Pancreas (tissue), 10 donors: ENCODE data around the gene GPC5. TPM values are rescaled to one million over a fixed set of nuclear protein-coding genes. Genes with fewer than 3 reads are reported as not detected.
A peak's percentile ranks its signal among the peaks of the same experiment; 100 is the strongest.
"Not testable (repeated sequence)": the region's sequence is repeated elsewhere in the genome, so short reads cannot be mapped to it uniquely, and the experiment has no call there.

Experiments
- ATAC-seq, 4 donors: fragments of 200-7000 bp; cut with Tn5 transposase; one replicate each; pipeline versions ENCODE4 v1.8.0 to v1.9.1; 2020; ENCODE audit warnings: mild to moderate bottlenecking in 4 of 4, moderate library complexity in 4 of 4
- DNase-seq, 6 donors: peaks; one replicate each; pipeline ENCODE4 v3.0.0-alpha.2; 2020
- FAIRE-seq: peaks from 2 replicates; lab custom pipeline; 2012; peaks lifted over from hg19 to GRCh38; lab: Jason Lieb, UNC
- H3K27ac ChIP-seq, 4 donors: fragments of 200-600 bp; sonication (generic); 1 replicate in 3 of 4; 2 replicates in 1 of 4; pipeline versions ENCODE4 v1.5.0 to v1.8.0; 2020
- H3K27me3 ChIP-seq, 4 donors: fragments of 200-600 bp; one replicate each; pipeline ENCODE4 v1.8.0; 2021
- H3K36me3 ChIP-seq, 3 donors: fragments of 200-600 bp; sonication (generic) in 1 of 3; one replicate each; pipeline versions ENCODE4 v1.5.0 to v1.8.0; 2020 to 2021
- H3K4me1 ChIP-seq, 3 donors: fragments of 200-600 bp; one replicate each; pipeline ENCODE4 v1.8.0; 2021
- H3K4me3 ChIP-seq, 4 donors: fragments of 200-600 bp; sonication (generic) in 2 of 4; one replicate each; pipeline versions ENCODE4 v1.5.0 to v1.8.0; 2020 to 2021
- H3K9me3 ChIP-seq, 4 donors: fragments of 200-600 bp; one replicate each; pipeline ENCODE4 v1.8.0; 2021
- CTCF ChIP-seq, 4 donors: fragments of 200-600 bp; sonication (generic) in 3 of 4; IDR thresholded peaks; one replicate each; pipeline versions ENCODE4 v1.5.0 to v1.8.0; 2021; ENCODE audit warnings: antibody characterized with exemption in 4 of 4
- WGBS, 2 donors: extraction: QIAGEN DNeasy Blood & Tissue Kit; methylation state at CpG; one replicate each; pipeline ENCODE4 v1.1.7; 2013; 5-methylcytosine and 5-hydroxymethylcytosine counted together
- intact Hi-C, 3 donors: fragments of 100-400 bp; cut with DNase I; formaldehyde crosslinking; loops; one replicate each; pipeline versions ENCODE4 v1.11.1 to v1.14.2; 2022
- polyA plus RNA-seq, 2 donors: library from polyadenylated mRNA; stranded (reverse); fragments of 200-250 nt; gene quantifications; one replicate each; pipeline ENCODE4 v1.2.3, GENCODE V29; 2013
- total RNA-seq, 6 donors: library from RNA; stranded (reverse); fragmentation: NEBNext Ultra II Directional in 4 of 6; extraction: Animal tissue kit (Norgen Biotek cat#: 25700) in 4 of 6; gene quantifications; one replicate each; pipeline versions ENCODE4 v1.2.1 to v1.2.4, GENCODE V29; 2021 to 2023
- donor health status: healthy with polysubstance abuse.
- donor health status: DM: no; HTN: no; CAD: no; lungs with moderate emphysema.
- donor health status: DM: no; HTN: no; CAD: no.
- donor health status: control.
- donor health status: control.
- donor health status: Bipolar disorder and iron deficiency.
- donor health status: DM: yes; HTN: yes; CAD: no.
- donor health status: DM: no; HTN: no; CAD: no.
- donor health status: DM: no; HTN: no; CAD: no.
- donor health status: DM: yes; HTN: yes; CAD: no.

The GPC5 gene
- total and polyA plus RNA-seq, 8 donors, result 0.12 to 0.35 (median 0.35) TPM; not detected in 5

GRCh38 chr13:92262100-92262788 is 863.8 kb downstream of the GPC5 start:
- no peaks in the 10 kb centered on the region for H3K36me3 ChIP-seq
- FAIRE-seq (no peak), ATAC-seq (no peak), DNase-seq (no peak)
- intact Hi-C loops, result no loop called here
- no peak for TF ChIP-seq CTCF (IDR thresholded peaks at IDR 0.05)
- no peaks in the 10 kb centered on the region for H3K27me3 ChIP-seq
- H3K9me3 ChIP-seq, result no peaks in the 10 kb centered on the region
- no peak overlapping the region for H3K4me3 ChIP-seq
- H3K4me1 ChIP-seq, result no peaks in the 10 kb centered on the region
- no peak overlapping the region for H3K27ac ChIP-seq
- WGBS, 2 donors, result 47 to 54% methylated on average over 3 of the region's 3 CpGs

- no peaks in the 10 kb centered on the region for H3K4me1 ChIP-seq
- no peaks in the 10 kb centered on the region for H3K27me3 ChIP-seq
- TF ChIP-seq CTCF (IDR thresholded peaks at IDR 0.05), result no peak
- no peak for DNase-seq
- 88 to 91% methylated on average over 1 of the region's 1 CpG for WGBS, 2 donors
- H3K9me3 ChIP-seq, result no peaks in the 10 kb centered on the region
- H3K4me3 ChIP-seq, result no peak overlapping the region
- FAIRE-seq, result no peak
- intact Hi-C loops, result no loop called here
- ATAC-seq, result no peak
- H3K36me3 ChIP-seq, result no peaks in the 10 kb centered on the region
- no peak overlapping the region for H3K27ac ChIP-seq
These were observed 867.0 kb downstream of the GPC5 start for GRCh38 chr13:92265408-92265807.

- no peak for TF ChIP-seq CTCF (IDR thresholded peaks at IDR 0.05)
- H3K4me3 ChIP-seq, result no peak overlapping the region
- 51 to 80% methylated on average over 1 of the region's 1 CpG for WGBS, 2 donors
- intact Hi-C loops, result no loop called here
- no peak for DNase-seq
- H3K9me3 ChIP-seq, result no peaks in the 10 kb centered on the region
- H3K27ac ChIP-seq, result no peak overlapping the region
- no peaks in the 10 kb centered on the region for H3K36me3 ChIP-seq
- FAIRE-seq, result no peak
- H3K27me3 ChIP-seq, result no peaks in the 10 kb centered on the region
- H3K4me1 ChIP-seq, result no peaks in the 10 kb centered on the region
- ATAC-seq, result no peak
These were observed 872.6 kb downstream of the GPC5 start for GRCh38 chr13:92270990-92271389.

GRCh38 chr13:92272177-92272576 is 873.8 kb downstream of the GPC5 start:
- H3K9me3 ChIP-seq, result no peaks in the 10 kb centered on the region
- no peaks in the 10 kb centered on the region for H3K36me3 ChIP-seq
- ATAC-seq, result no peak
- WGBS, 2 donors, result 73 to 100% methylated on average over 1 of the region's 1 CpG
- no peaks in the 10 kb centered on the region for H3K4me1 ChIP-seq
- H3K4me3 ChIP-seq, result no peak overlapping the region
- H3K27ac ChIP-seq, result no peak overlapping the region
- no peak for FAIRE-seq
- H3K27me3 ChIP-seq, result no peaks in the 10 kb centered on the region
- DNase-seq, result no peak
- intact Hi-C loops, result no loop called here
- no peak for TF ChIP-seq CTCF (IDR thresholded peaks at IDR 0.05)

GRCh38 chr13:92280986-92281385 is 882.6 kb downstream of the GPC5 start:
- not testable (repeated sequence) for H3K27me3 ChIP-seq
- WGBS, 2 donors, result 58 to 70% methylated on average over 8 of the region's 8 CpGs

GRCh38 chr13:92290718-92291307 is 892.4 kb downstream of the GPC5 start:
- H3K27me3 ChIP-seq, H3K4me1 ChIP-seq, H3K36me3 ChIP-seq, H3K4me3 ChIP-seq, FAIRE-seq, ATAC-seq, intact Hi-C loops, H3K27ac ChIP-seq, H3K9me3 ChIP-seq: not testable (repeated sequence)
- 90 to 93% methylated on average over 26 to 29 of the region's 29 CpGs for WGBS, 2 donors
- peak in 2 of 6 donors; percentile 11 to 51 for DNase-seq

More at GRCh38 chr13:92280986-92281385, 882.6 kb downstream of the GPC5 start:
- H3K36me3 ChIP-seq, H3K9me3 ChIP-seq, H3K27ac ChIP-seq, H3K4me1 ChIP-seq, intact Hi-C loops, ATAC-seq, H3K4me3 ChIP-seq, DNase-seq, FAIRE-seq: not testable (repeated sequence)

GRCh38 chr13:92294533-92294932 is 896.1 kb downstream of the GPC5 start:
- DNase-seq, result not testable (repeated sequence)

GRCh38 chr13:92296154-92296671 is 897.8 kb downstream of the GPC5 start:
- DNase-seq, result not testable (repeated sequence)

More at GRCh38 chr13:92294533-92294932, 896.1 kb downstream of the GPC5 start:
- ATAC-seq, FAIRE-seq, H3K9me3 ChIP-seq, H3K4me1 ChIP-seq, H3K36me3 ChIP-seq, H3K27me3 ChIP-seq, H3K4me3 ChIP-seq, H3K27ac ChIP-seq, intact Hi-C loops: not testable (repeated sequence)
- 69 to 80% methylated on average over 5 of the region's 5 CpGs for WGBS, 2 donors

More at GRCh38 chr13:92296154-92296671, 897.8 kb downstream of the GPC5 start:
- H3K4me3 ChIP-seq, H3K9me3 ChIP-seq, ATAC-seq, H3K27me3 ChIP-seq, FAIRE-seq, H3K36me3 ChIP-seq, H3K4me1 ChIP-seq, H3K27ac ChIP-seq, intact Hi-C loops: not testable (repeated sequence)
- 82 to 87% methylated on average over 3 of the region's 3 CpGs for WGBS, 2 donors
